Activated CD8-positive, alpha-beta T cell treated with anti-CD3 and anti-CD28 coated beads for 36 hours (primary cell): ENCODE results near the gene ZNF208. TPM values are rescaled to one million over a fixed set of nuclear protein-coding genes. Genes with fewer than 3 reads are reported as not detected.
A peak's percentile ranks its signal among the peaks of the same experiment; 100 is the strongest.

ENCODE experiments used
- ATAC-seq: fragments of 200-7000 bp; cut with Tn5 transposase; one replicate; pipeline ENCODE4 v1.10.0; 2021; ENCODE audit warnings: mild to moderate bottlenecking, moderate library complexity
- CTCF ChIA-PET: fragments of 350-600 bp; sonication (Branson Sonifier 250); formaldehyde crosslinking; loops from one replicate; lab custom pipeline; 2021; ENCODE audit warnings: antibody characterized with exemption; lab: Charles Lee
- POLR2A ChIA-PET: fragments of 350-600 bp; sonication (Branson Sonifier 250); formaldehyde crosslinking; loops from one replicate; lab custom pipeline; 2021; ENCODE audit warnings: antibody characterized with exemption; lab: Charles Lee
- DNase-seq: peaks from one replicate; pipeline ENCODE4 v3.0.0-alpha.2; 2020
- H3K27ac Mint-ChIP-seq: one replicate; pipeline ENCODE4 v1.8.0; 2021; ENCODE audit warnings: mild to moderate bottlenecking, mixed read lengths
- H3K27me3 Mint-ChIP-seq: one replicate; pipeline ENCODE4 v1.8.0; 2021; ENCODE audit warnings: mixed read lengths
- H3K36me3 Mint-ChIP-seq: one replicate; pipeline ENCODE4 v1.8.0; 2021; ENCODE audit warnings: low read depth, mixed read lengths
- H3K4me1 Mint-ChIP-seq: one replicate; pipeline ENCODE4 v1.8.0; 2021; ENCODE audit warnings: low read depth, mixed read lengths
- H3K4me3 Mint-ChIP-seq: one replicate; pipeline ENCODE4 v1.8.0; 2021; ENCODE audit warnings: mild to moderate bottlenecking, moderate library complexity, mixed read lengths
- H3K9me3 Mint-ChIP-seq: one replicate; pipeline ENCODE4 v1.8.0; 2021; ENCODE audit warnings: mixed read lengths
- intact Hi-C: fragments of 100-400 bp; cut with micrococcal nuclease; formaldehyde crosslinking; loops from one replicate; pipeline ENCODE4 v1.10.0; 2022
- total RNA-seq, 2 experiments: library from RNA; stranded (reverse); gene quantifications; one replicate each; pipeline ENCODE4 v1.2.3, GENCODE V29; 2021
- TF ChIP-seq, protein P1 (sequence below): fragments of 200-600 bp; IDR thresholded peaks from one replicate; pipeline ENCODE4 v1.8.0; 2022; ENCODE audit warnings: antibody characterized with exemption, mild to moderate bottlenecking

The ZNF208 gene
- total RNA-seq, 2 experiments from 2014 or later, result 1.2 to 1.6 TPM

- ChIA-PET CTCF (no interaction called here), POLR2A (no interaction called here)
- H3K36me3 Mint-ChIP-seq, result no peaks in the 10 kb centered on the region
- H3K27ac Mint-ChIP-seq, result no peak overlapping the region
- H3K9me3 Mint-ChIP-seq, result peaks cover 19% of the 10 kb centered on the region
- TF ChIP-seq, protein P1, sequence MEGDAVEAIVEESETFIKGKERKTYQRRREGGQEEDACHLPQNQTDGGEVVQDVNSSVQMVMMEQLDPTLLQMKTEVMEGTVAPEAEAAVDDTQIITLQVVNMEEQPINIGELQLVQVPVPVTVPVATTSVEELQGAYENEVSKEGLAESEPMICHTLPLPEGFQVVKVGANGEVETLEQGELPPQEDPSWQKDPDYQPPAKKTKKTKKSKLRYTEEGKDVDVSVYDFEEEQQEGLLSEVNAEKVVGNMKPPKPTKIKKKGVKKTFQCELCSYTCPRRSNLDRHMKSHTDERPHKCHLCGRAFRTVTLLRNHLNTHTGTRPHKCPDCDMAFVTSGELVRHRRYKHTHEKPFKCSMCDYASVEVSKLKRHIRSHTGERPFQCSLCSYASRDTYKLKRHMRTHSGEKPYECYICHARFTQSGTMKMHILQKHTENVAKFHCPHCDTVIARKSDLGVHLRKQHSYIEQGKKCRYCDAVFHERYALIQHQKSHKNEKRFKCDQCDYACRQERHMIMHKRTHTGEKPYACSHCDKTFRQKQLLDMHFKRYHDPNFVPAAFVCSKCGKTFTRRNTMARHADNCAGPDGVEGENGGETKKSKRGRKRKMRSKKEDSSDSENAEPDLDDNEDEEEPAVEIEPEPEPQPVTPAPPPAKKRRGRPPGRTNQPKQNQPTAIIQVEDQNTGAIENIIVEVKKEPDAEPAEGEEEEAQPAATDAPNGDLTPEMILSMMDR, result no peak
- no peak overlapping the region for H3K4me3 Mint-ChIP-seq
- H3K27me3 Mint-ChIP-seq, result no peaks in the 10 kb centered on the region
- DNase-seq (no peak), ATAC-seq (no peak)
- intact Hi-C loops, result no loop called here
- no peaks in the 10 kb centered on the region for H3K4me1 Mint-ChIP-seq
Observed at GRCh38 chr19:21922276-21922675, 88.5 kb downstream of the ZNF208 start.

DNA sequence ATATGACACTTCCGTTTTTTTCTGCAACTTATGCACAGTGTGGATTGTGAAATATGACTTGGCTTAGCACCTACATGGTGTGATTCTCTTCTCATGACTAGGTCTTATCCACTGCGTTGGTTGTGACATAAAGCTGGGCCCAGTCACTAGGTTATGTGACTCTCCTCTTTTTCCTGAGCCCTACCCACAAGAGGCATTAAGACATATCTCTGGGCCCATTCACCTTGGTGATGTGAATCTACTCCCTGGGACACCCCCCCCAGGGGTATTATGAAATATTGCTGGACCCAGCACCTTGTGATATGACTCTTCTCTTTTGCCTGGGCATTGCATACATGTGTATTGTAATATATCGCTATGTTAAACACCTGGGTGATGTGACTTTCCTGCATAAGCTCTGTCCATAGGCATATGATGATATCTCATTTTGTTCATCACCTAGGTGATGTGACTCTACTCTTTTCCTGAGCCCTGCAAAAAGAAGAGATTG is 89.0 kb downstream of the ZNF208 start:
- H3K9me3 Mint-ChIP-seq, result peaks cover 24% of the 10 kb centered on the region
- POLR2A ChIA-PET, result no interaction called here

DNA sequence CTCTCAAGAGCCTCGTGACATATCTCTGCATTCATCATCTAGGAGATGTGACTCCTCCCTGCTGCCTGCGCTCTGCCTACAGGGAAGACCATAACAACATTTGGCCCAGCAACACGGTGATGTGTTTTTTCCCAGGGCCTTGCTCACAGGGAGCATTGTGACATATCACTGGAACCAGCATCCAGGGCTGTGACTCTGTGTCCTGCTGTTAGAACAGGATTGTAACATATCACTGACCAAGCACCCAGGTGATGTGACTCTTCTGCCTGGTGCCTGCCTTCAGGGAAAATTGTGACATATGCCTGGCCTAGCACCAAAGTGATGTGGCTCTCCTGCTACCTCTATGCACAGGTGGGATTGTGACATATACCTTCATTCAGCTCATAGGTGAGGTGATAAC is 95.3 kb downstream of the ZNF208 start:
- Mint-ChIP-seq H3K4me1 (no peaks in the 10 kb centered on the region), H3K9me3 (peaks cover 28% of the 10 kb centered on the region), H3K27ac (no peak overlapping the region), H3K4me3 (no peak overlapping the region), H3K27me3 (no peaks in the 10 kb centered on the region), H3K36me3 (no peaks in the 10 kb centered on the region)
- ATAC-seq (no peak), DNase-seq (no peak)
- intact Hi-C loops, result no loop called here
- ChIA-PET POLR2A (no interaction called here), CTCF (no interaction called here)
- TF ChIP-seq, protein P1, result no peak

More for the DNA sequence above, 89.0 kb downstream of the ZNF208 start:
- H3K4me3 Mint-ChIP-seq, result no peak overlapping the region
- no peak overlapping the region for H3K27ac Mint-ChIP-seq
- TF ChIP-seq, protein P1, result no peak
- ATAC-seq (no peak), DNase-seq (no peak)
- no peaks in the 10 kb centered on the region for H3K36me3 Mint-ChIP-seq
- H3K4me1 Mint-ChIP-seq, result no peaks in the 10 kb centered on the region
- intact Hi-C loops, result no loop called here
- no peaks in the 10 kb centered on the region for H3K27me3 Mint-ChIP-seq
- CTCF ChIA-PET, result no interaction called here

- no peaks in the 10 kb centered on the region for H3K4me1 Mint-ChIP-seq
- intact Hi-C loops, result no loop called here
- CTCF ChIA-PET, result no interaction called here
Observed at GRCh38 chr19:21912654-21913053, 98.1 kb downstream of the ZNF208 start.

GRCh38 chr19:21910318-21910717 is 100.4 kb downstream of the ZNF208 start:
- TF ChIP-seq, protein P1, result no peak
- peaks cover 5% of the 10 kb centered on the region for H3K9me3 Mint-ChIP-seq
- ATAC-seq (peak; percentile 64), DNase-seq (no peak)
- H3K36me3 Mint-ChIP-seq, result no peaks in the 10 kb centered on the region
- H3K4me3 Mint-ChIP-seq, result no peak overlapping the region
- intact Hi-C loops, result no loop called here
- CTCF ChIA-PET, result no interaction called here
- POLR2A ChIA-PET, result no interaction called here
- H3K4me1 Mint-ChIP-seq, result no peaks in the 10 kb centered on the region
- H3K27me3 Mint-ChIP-seq, result no peaks in the 10 kb centered on the region
- H3K27ac Mint-ChIP-seq, result no peak overlapping the region

More at GRCh38 chr19:21912654-21913053, 98.1 kb downstream of the ZNF208 start:
- Mint-ChIP-seq H3K36me3 (no peaks in the 10 kb centered on the region), H3K27ac (no peak overlapping the region), H3K9me3 (peaks cover 17% of the 10 kb centered on the region), H3K27me3 (no peaks in the 10 kb centered on the region), H3K4me3 (no peak overlapping the region)
- DNase-seq, result no peak
- TF ChIP-seq, protein P1, result no peak
- POLR2A ChIA-PET, result no interaction called here
- ATAC-seq, result no peak
